Activated T-cell treated with anti-CD3 and anti-CD28 coated beads, Interleukin-2, amount 50 U/mL, for 4 hours (primary cell): ENCODE data around the gene CADPS. TPM values are rescaled to one million over a fixed set of nuclear protein-coding genes. Genes with fewer than 3 reads are reported as not detected.

Experiments
- ATAC-seq, 2 donors: fragments of 200-7000 bp; cut with Tn5 transposase; one replicate each; pipeline ENCODE4 v1.10.0; 2021
- DNase-seq: peaks from one replicate; pipeline ENCODE4 v3.0.0-alpha.2; 2020
- H3K27me3 Mint-ChIP-seq: one replicate; pipeline ENCODE4 v1.8.0; 2021; ENCODE audit warnings: low read depth, mixed read lengths
- H3K36me3 Mint-ChIP-seq: one replicate; pipeline ENCODE4 v1.8.0; 2022; ENCODE audit warnings: mixed read lengths; ENCODE audit not compliant: insufficient read depth
- H3K4me1 Mint-ChIP-seq: one replicate; pipeline ENCODE4 v1.8.0; 2021; ENCODE audit warnings: low read depth, mixed read lengths
- H3K4me3 Mint-ChIP-seq: one replicate; pipeline ENCODE4 v1.8.0; 2021; ENCODE audit warnings: mild to moderate bottlenecking, moderate library complexity, mixed read lengths
- H3K9me3 Mint-ChIP-seq: one replicate; pipeline ENCODE4 v1.8.0; 2021; ENCODE audit warnings: mixed read lengths
- total RNA-seq, 3 donors: library from RNA; stranded (reverse); gene quantifications; one replicate each; pipeline ENCODE4 v1.2.1, GENCODE V29; 2021

Gene CADPS
- total RNA-seq, 3 donors from 2014 or later = not detected

DNA sequence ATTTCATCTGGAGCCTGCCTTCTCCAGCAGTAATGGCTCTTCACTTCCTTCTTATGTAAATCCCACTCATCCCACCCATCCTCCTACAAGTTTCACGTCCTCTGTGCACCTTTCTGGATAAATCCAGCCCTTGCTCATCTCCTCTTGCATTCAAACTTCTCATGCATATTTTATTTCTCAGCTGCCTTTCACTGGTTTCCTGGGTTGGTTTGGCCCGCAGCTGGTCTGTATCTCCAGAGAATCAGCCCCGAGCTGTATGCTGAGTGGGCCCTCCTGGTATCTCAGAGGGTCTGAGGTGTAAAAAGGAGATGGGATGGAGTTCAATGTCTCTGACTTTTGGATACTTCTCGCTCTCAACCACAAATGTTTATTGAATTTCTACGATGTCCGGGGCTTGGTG lies 253.3 kb downstream of the CADPS start:
- no peaks in the 10 kb centered on the region for H3K9me3 Mint-ChIP-seq
- ATAC-seq (no peak), DNase-seq (no peak)
- H3K4me1 Mint-ChIP-seq = no peaks in the 10 kb centered on the region
- H3K36me3 Mint-ChIP-seq = no peaks in the 10 kb centered on the region
- peaks cover 2% of the 10 kb centered on the region for H3K27me3 Mint-ChIP-seq
- H3K4me3 Mint-ChIP-seq = no peak overlapping the region

DNA sequence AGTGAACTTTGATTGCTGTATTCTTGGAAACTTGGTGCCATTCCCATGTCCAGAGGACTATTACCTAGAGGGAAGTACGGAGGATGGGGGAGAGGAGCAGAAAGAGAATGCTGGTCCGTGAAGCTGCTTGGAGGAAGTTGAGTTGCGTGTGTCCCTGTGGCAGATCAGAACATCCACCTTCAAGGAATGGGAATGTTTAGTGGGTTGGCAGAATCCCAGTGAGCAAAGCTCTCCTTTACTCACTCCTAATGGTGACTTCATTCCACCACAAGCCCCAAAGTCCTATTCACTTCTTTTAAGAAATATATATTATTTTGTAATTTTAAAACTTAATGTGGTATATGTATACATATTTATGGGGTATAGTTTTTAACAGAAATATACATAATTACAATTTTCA lies 254.0 kb downstream of the CADPS start:
- peaks cover 2% of the 10 kb centered on the region for H3K27me3 Mint-ChIP-seq
- no peaks in the 10 kb centered on the region for H3K9me3 Mint-ChIP-seq
- H3K4me1 Mint-ChIP-seq = no peaks in the 10 kb centered on the region
- ATAC-seq = no peak
- no peak overlapping the region for H3K4me3 Mint-ChIP-seq
- no peaks in the 10 kb centered on the region for H3K36me3 Mint-ChIP-seq
- DNase-seq = no peak

DNA sequence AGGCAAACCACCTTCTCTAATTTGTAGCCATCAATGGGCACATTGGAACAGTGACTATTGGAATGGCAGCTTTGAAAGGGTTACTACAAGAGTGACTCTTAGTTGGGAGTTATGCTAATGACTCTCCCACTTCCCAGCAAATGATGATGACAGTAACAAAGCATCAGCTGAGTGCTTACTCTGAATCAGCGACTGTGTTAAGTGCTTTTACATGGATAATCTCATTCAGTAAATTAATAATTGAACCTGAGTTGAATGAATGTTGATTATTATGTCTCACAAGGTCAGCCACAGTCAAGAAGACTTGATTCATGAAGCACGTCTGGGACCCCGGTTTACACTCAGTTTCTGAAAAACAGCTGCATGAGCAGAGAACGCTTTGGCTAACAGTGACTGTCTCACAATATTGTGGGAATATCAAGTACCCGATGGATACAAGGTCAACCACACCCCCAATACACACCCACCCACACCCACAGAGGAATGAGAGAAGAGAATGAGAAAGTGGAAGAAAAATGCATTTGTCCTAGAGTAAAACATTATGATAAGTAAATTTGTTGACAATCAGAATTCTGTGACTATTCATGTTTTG lies 259.9 kb downstream of the CADPS start:
- ATAC-seq (no peak), DNase-seq (no peak)
- Mint-ChIP-seq H3K27me3 (peaks cover 2% of the 10 kb centered on the region), H3K4me1 (no peaks in the 10 kb centered on the region), H3K36me3 (no peaks in the 10 kb centered on the region), H3K9me3 (no peaks in the 10 kb centered on the region), H3K4me3 (no peak overlapping the region)

DNA sequence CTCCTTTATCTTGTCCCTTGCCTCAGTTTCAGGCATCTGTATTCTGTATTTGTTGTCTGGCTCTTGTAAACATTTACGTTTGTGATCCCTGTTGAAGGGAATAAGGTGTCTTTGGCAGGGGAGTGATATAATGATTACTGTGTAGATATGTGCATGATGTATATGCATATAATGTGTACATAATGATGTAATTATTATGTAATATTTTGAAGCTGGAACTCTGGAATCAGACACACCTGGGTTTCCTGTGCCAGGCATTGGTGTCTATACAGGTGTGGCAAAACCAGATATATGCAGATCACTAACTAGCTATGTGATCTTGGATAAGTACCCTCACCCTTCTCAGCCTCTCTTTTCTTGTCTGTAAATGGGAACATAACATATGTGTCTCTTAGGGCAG lies 260.7 kb downstream of the CADPS start:
- no peak for ATAC-seq
- Mint-ChIP-seq H3K36me3 (no peaks in the 10 kb centered on the region), H3K27me3 (no peaks in the 10 kb centered on the region), H3K9me3 (no peaks in the 10 kb centered on the region), H3K4me3 (no peak overlapping the region), H3K4me1 (no peaks in the 10 kb centered on the region)
- DNase-seq = no peak

DNA sequence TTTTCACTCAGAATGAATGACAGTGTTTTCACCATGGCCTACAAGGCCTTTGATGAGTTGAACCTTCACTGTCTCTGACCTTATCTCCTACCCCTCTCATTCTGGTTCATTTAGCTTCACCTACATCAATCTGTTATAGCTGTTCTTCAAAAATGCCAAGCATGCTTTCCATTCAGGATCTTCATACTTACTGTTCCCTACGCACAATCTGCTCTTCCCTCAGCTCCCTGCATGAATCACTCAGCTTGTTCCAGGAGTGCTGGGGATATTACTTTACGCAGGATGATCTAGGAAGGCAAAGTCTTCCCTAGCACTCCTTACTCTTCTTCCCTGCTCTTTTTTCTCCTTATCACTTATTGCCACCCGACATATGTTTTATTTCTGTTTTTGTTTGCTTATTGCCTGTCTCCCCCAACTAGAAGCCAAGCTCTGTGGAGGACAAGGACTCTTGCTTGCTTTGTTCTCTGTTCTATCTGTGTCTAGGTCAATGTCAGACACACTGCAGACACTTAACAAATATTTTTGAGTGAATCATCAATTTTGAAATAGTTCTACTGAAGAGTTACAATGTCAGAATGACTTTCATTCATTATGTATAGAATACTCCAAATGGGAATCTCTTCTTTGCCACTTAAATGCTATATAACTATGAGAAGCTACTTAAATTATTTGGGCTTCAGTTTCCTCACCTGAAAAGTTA lies 263.5 kb downstream of the CADPS start:
- Mint-ChIP-seq H3K4me1 (no peaks in the 10 kb centered on the region), H3K4me3 (no peak overlapping the region), H3K9me3 (no peaks in the 10 kb centered on the region), H3K36me3 (no peaks in the 10 kb centered on the region), H3K27me3 (no peaks in the 10 kb centered on the region)
- ATAC-seq (no peak), DNase-seq (no peak)

DNA sequence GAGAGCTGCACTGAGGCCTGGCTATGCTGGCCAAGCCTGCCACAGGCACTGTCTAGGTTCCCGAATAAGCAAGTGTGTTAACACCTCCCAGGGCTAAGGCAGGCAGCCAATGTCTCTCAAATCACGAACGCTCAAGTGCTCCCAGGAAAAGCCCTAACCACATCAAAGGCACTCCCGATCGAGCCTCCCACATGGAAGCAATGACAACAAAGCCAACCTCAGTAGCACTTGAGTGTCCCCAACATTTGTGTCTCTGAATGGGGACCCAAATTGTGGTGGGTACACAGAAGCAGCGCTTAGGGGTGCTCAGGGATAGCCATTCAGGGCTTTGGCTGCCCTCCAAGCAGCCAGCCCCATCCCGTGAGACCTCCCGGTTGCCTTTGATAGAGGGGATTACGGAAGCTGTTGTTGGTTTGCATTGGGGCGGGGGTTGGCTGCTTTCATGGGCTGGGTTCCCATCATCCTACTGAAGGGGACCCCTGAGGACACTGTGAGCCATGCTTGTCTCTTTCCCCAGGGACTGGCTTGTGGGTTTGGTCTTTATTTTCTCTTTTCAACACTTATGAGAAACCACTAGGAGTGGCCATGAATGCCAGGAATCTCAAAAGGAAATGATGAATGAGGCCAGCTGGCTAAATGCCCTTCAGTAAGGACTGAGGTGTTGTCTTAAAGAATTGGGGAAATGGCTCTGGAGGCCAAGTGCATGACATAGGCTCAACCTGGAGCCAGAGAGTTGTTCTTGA lies 267.8 kb downstream of the CADPS start:
- no peaks in the 10 kb centered on the region for H3K9me3 Mint-ChIP-seq
- no peaks in the 10 kb centered on the region for H3K4me1 Mint-ChIP-seq
- DNase-seq = no peak
- no peak overlapping the region for H3K4me3 Mint-ChIP-seq
- no peaks in the 10 kb centered on the region for H3K36me3 Mint-ChIP-seq
- H3K27me3 Mint-ChIP-seq = peaks cover 2% of the 10 kb centered on the region
- ATAC-seq = no peak

DNA sequence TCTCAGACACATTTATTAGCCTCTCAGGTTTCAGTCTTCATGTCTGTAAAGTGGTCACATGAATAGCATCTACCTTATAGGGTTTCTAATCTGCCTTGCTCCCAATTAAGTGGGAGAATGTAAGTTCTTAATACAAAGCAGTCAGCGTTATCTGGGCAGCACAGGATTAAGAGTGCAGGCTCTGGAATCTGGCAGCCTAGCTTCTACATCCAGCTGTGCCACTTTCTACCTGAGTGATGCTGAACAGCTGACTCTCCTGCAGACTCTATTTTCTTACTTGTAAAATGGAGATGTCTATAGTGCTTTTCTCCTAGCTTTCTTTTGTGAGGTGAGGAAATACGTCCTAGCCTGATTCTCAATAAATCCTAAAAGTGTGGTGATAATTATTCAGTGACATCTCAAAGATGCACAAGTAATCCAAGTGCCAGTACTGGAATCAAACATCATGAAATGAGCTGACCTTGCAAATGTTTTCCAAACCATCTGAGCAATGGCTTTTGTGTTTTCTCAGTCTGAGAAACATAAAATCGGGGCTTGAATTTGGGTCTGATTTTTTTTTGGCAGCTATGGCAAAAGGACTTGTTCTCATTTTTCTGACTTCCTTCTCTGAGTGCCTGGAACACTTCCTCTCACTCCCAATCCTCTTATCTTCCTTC lies 269.7 kb downstream of the CADPS start:
- H3K36me3 Mint-ChIP-seq = no peaks in the 10 kb centered on the region
- H3K27me3 Mint-ChIP-seq = peaks cover 2% of the 10 kb centered on the region
- no peaks in the 10 kb centered on the region for H3K4me1 Mint-ChIP-seq

DNA sequence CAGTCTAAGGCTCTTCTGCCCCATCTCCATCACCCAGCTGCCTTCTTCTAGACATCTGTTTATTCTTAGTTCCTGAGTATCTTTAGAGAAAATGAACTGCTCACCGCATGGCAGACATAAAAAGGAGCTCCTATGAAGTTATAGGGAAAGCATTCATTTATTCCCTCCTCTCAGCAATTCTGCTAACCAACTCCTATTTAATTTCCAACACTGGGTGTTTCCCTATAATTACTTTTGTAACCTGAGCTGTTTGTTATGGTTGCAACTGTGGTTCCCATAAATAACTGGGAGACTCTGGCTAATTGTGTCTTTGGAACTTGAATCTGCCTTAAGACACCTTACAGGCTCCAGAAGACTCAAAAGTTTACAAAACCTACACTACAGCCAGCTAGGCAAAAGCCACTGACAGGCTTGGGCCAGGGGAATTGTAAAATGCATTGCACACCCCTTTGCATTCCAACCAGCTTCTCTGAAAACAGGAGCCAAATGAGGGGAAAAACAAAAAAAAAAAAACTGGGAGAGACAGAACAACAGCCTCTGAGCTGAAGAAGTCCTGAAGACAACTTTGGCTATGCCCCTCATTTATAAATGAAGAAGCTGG lies 270.4 kb downstream of the CADPS start:
- Mint-ChIP-seq H3K36me3 (no peaks in the 10 kb centered on the region), H3K4me1 (no peaks in the 10 kb centered on the region), H3K4me3 (no peak overlapping the region), H3K27me3 (peaks cover 2% of the 10 kb centered on the region), H3K9me3 (no peaks in the 10 kb centered on the region)
- DNase-seq = no peak
- no peak for ATAC-seq

More for the DNA sequence above, 269.7 kb downstream of the CADPS start:
- Mint-ChIP-seq H3K4me3 (no peak overlapping the region), H3K9me3 (no peaks in the 10 kb centered on the region)
- DNase-seq (no peak), ATAC-seq (no peak)

DNA sequence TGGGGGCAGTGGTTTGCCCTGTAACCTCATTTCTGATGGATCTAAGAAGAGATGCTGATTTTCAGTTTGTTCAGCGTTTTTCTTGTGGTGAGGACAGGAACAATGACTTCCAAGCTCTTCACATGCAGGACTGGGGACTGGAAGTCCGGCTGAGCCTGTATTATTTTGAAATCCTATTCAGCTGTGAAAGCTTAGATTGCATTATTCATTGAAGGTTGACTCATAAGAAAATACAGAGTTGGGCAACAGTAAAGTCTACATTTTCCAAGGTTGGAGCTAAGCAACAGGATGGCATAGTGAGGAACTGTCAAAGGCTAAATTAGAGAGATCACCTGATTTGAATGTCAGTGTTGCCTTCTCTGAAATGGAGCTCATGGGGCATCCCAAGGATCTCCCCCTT lies 270.9 kb downstream of the CADPS start:
- H3K36me3 Mint-ChIP-seq = no peaks in the 10 kb centered on the region
- H3K4me3 Mint-ChIP-seq = no peak overlapping the region
- H3K27me3 Mint-ChIP-seq = peaks cover 2% of the 10 kb centered on the region
- no peaks in the 10 kb centered on the region for H3K4me1 Mint-ChIP-seq
- ATAC-seq = no peak
- DNase-seq = no peak
- no peaks in the 10 kb centered on the region for H3K9me3 Mint-ChIP-seq

DNA sequence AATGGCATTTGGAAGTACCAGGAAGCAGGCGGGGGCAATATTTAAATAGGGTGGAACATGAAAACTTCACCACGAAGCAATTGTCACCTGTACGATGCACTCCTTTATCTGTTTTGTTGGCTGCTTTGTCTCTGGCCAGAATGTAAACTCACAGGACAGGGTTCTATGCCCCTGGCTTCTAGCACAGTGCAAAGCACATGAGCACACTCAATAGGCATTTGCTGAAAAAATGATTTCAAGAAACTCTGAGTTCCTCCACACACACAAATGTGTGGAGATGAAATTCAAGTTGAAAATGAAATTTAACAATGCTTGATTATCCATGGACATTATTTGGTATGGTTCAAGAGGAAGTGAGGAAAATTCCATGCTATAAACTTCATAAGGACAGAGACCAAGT lies 272.2 kb downstream of the CADPS start:
- DNase-seq (no peak), ATAC-seq (no peak)
- H3K27me3 Mint-ChIP-seq = peaks cover 2% of the 10 kb centered on the region
- no peak overlapping the region for H3K4me3 Mint-ChIP-seq
- no peaks in the 10 kb centered on the region for H3K9me3 Mint-ChIP-seq
- no peaks in the 10 kb centered on the region for H3K36me3 Mint-ChIP-seq
- no peaks in the 10 kb centered on the region for H3K4me1 Mint-ChIP-seq

DNA sequence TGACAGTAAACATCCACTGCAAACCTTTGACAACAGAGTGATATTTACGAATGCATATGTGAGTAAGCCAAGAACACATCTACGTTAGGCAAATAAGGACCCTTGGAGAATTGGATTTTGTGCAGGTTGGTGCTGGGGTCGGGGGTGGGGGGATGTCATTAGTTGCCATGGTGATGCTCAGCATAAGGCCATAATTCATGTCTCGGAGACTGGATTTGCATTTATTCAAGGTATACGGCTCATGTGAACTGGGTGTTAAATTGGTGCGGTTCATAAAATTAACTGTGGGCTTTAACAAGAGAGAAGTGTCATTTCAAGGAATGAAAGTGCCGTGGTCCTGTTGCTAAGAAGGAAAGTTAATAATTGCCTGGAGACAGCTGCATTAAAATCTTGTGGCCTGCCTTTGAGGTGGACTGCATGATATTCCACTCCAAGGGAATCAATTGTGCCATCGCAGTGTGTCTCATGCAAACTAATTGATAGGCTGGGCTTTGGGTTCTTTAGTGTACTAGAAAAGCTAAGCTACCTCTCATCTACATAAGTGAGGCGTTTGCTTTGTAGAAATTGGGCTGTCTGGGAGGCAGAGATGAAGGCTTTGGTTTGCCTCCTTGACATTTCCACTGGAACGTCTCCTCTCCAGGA lies 273.0 kb downstream of the CADPS start:
- H3K36me3 Mint-ChIP-seq = no peaks in the 10 kb centered on the region
- no peak for ATAC-seq
- no peaks in the 10 kb centered on the region for H3K4me1 Mint-ChIP-seq

DNA sequence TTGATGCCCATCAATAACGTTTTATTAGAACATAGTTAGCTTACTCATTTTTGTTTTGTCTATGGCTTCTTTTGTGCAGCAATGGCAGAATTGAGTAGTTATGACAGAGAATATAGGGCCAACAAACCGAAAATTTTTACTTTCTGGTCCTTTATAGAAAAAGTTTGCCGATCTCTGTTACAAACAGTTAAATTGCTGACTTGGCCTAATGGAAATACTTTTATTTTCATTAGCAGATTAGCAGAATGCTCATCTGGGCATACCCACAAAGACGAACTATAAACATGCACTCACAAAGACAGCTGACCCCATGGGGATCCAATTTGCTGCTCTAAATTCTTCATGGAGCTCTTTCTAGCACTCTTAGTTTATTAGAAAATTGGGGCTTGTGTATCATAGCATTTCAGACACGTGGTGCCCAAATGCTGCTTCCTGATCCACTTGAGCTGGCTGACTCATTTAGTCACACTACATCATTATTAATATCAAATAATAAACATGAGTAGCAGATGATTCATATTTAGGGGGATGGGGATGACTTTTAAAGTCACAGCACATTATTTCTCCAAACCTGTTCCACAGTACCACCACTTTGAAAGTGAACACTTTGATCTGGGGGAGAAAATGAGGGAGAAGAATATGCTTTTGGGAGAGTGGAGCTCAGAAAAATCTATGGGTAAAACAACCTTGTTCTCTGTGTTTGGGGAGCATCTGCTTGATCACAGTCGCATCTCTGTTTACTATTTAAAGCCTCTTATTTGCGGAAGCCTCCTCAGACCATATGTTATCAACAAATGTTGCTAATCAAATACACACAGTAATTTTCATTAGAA lies 273.8 kb downstream of the CADPS start:
- DNase-seq (no peak), ATAC-seq (no peak)
- H3K27me3 Mint-ChIP-seq = peaks cover 2% of the 10 kb centered on the region
- H3K36me3 Mint-ChIP-seq = no peaks in the 10 kb centered on the region
- H3K9me3 Mint-ChIP-seq = no peaks in the 10 kb centered on the region
- no peaks in the 10 kb centered on the region for H3K4me1 Mint-ChIP-seq
- no peak overlapping the region for H3K4me3 Mint-ChIP-seq

More for the DNA sequence above, 273.0 kb downstream of the CADPS start:
- Mint-ChIP-seq H3K27me3 (peaks cover 2% of the 10 kb centered on the region), H3K9me3 (no peaks in the 10 kb centered on the region), H3K4me3 (no peak overlapping the region)
- no peak for DNase-seq

DNA sequence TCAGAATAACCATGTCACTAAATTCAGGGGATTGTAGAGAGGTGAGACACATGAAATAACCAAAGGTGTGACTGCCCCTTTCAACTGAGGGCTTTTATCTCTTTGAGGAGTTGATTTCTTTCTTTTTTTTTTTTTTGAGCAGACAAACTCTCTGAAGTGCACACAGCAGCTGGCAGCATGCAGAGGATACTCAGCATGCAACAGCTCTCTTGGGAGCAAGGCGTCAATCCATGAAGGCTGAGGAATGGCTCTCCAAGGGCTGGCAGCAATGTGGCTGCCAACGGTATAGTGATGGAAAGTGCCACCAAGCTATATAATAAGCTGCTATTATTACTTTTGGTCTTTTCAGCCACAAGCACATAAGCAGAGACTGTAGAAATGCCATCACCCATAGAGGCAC lies 275.2 kb downstream of the CADPS start:
- DNase-seq (no peak), ATAC-seq (no peak)
- Mint-ChIP-seq H3K27me3 (peaks cover 2% of the 10 kb centered on the region), H3K4me1 (no peaks in the 10 kb centered on the region), H3K9me3 (no peaks in the 10 kb centered on the region), H3K4me3 (no peak overlapping the region), H3K36me3 (no peaks in the 10 kb centered on the region)
